GM23248 (cell line): ENCODE measurements around the gene PPL. TPM values are rescaled to one million over a fixed set of nuclear protein-coding genes. Genes with fewer than 3 reads are reported as not detected.

Source experiments
- DNase-seq: peaks from one replicate; pipeline ENCODE4 v3.0.0-alpha.2; 2015
- H2AFZ ChIP-seq: fragments of 200-600 bp; sonication (generic); 2 replicates; pipeline ENCODE4 v1.6.1; 2016; ENCODE audit warnings: antibody characterized with exemption
- H3F3A ChIP-seq: fragments of 200-600 bp; sonication (generic); 2 replicates; pipeline ENCODE4 v1.6.1; 2016; ENCODE audit warnings: mild to moderate bottlenecking, antibody characterized with exemption, mixed run types; ENCODE audit not compliant: insufficient read depth
- H3K27ac ChIP-seq: fragments of 200-600 bp; sonication (generic); 2 replicates; pipeline ENCODE4 v1.5.1; 2016; ENCODE audit warnings: mild to moderate bottlenecking
- H3K27me3 ChIP-seq: fragments of 200-600 bp; sonication (generic); replicated peaks from 2 replicates; pipeline ENCODE4 v1.6.1; 2016; ENCODE audit warnings: mild to moderate bottlenecking; ENCODE audit not compliant: insufficient read depth
- H3K36me3 ChIP-seq: fragments of 200-600 bp; sonication (generic); 2 replicates; pipeline ENCODE4 v1.6.1; 2016; ENCODE audit warnings: low read depth, mild to moderate bottlenecking
- H3K4me1 ChIP-seq: fragments of 200-600 bp; sonication (generic); 2 replicates; pipeline ENCODE4 v1.6.1; 2016; ENCODE audit warnings: mild to moderate bottlenecking; ENCODE audit not compliant: insufficient read depth
- H3K4me2 ChIP-seq: fragments of 200-600 bp; sonication (generic); one replicate; pipeline ENCODE4 v1.6.1; 2016; ENCODE audit warnings: mild to moderate bottlenecking; ENCODE audit not compliant: unreplicated experiment
- H3K4me3 ChIP-seq: fragments of 200-600 bp; sonication (generic); 2 replicates; pipeline ENCODE4 v1.5.1; 2016; ENCODE audit warnings: mild to moderate bottlenecking
- H3K79me2 ChIP-seq: fragments of 200-600 bp; sonication (generic); 2 replicates; pipeline ENCODE4 v1.6.1; 2016; ENCODE audit warnings: mild to moderate bottlenecking; ENCODE audit not compliant: insufficient read depth
- H3K9ac ChIP-seq: fragments of 200-600 bp; sonication (generic); 2 replicates; pipeline ENCODE4 v1.6.1; 2016; ENCODE audit warnings: mild to moderate bottlenecking
- H3K9me2 ChIP-seq: fragments of 200-600 bp; sonication (generic); 2 replicates; pipeline ENCODE4 v1.6.1; 2016; ENCODE audit warnings: mixed run types, mild to moderate bottlenecking, moderate library complexity; ENCODE audit not compliant: insufficient read depth
- H3K9me3 ChIP-seq: fragments of 200-600 bp; sonication (generic); one replicate; pipeline ENCODE4 v1.6.1; 2017; ENCODE audit warnings: low read depth
- H4K20me1 ChIP-seq: fragments of 200-600 bp; sonication (generic); 2 replicates; pipeline ENCODE4 v1.6.0; 2016; ENCODE audit not compliant: insufficient read depth
- EZH2 ChIP-seq: fragments of 200-600 bp; sonication (generic); IDR thresholded peaks from 2 replicates; pipeline ENCODE4 v1.6.1; 2018; ENCODE audit warnings: antibody characterized with exemption, mild to moderate bottlenecking; ENCODE audit not compliant: insufficient read depth, poor library complexity, severe bottlenecking
- EZH2phosphoT487 ChIP-seq: fragments of 200-600 bp; sonication (generic); IDR thresholded peaks from 2 replicates; pipeline ENCODE4 v1.6.1; 2018; ENCODE audit warnings: antibody characterized with exemption, moderate library complexity, mild to moderate bottlenecking, low read depth; ENCODE audit not compliant: insufficient read depth
- WGBS, 2 experiments: methylation state at CpG; one replicate each; pipeline ENCODE4 v1.1.6; 2015 to 2017; ENCODE audit warnings: low lambda C conversion rate in 2 of 2, low coverage in 1 of 2; ENCODE audit errors: missing lambda C conversion rate in 2 of 2; 5-methylcytosine and 5-hydroxymethylcytosine counted together
- in situ Hi-C: fragments of 300-500 bp; cut with MboI; formaldehyde crosslinking; loops from 2 replicates; pipeline ENCODE4 v1.15.0; 2020
- polyA plus RNA-seq: library from polyadenylated mRNA; unstranded; fragments of >200 nt; fragmentation: Nextera tagmentation; extraction: Ambion mirVana; gene quantifications from 2 replicates; pipeline ENCODE4 v1.2.1, GENCODE V29; 2016
- total RNA-seq: library from RNA; depleted of rRNA; stranded (reverse); fragments of >200 nt; shearing (Covaris generic); gene quantifications from 2 replicates; pipeline ENCODE4 v1.2.3, GENCODE V29; 2014

Gene PPL
- total and polyA plus RNA-seq, 2 experiments from 2014 or later: 1.2 to 1.7 TPM

- Histone ChIP-seq H3K4me1 (no peaks in the 10 kb centered on the region), H3K9ac (no peak overlapping the region), H3K27me3 (no peaks in the 10 kb centered on the region), H3K4me2 (no peak overlapping the region), H4K20me1 (no peaks in the 10 kb centered on the region; the same call in 1 of the 2 replicates), H3K4me3 (no peak overlapping the region), H3K9me2 (no peaks in the 10 kb centered on the region), H3F3A (no peaks in the 10 kb centered on the region), H3K79me2 (peaks cover 63% of the 10 kb centered on the region), H3K27ac (no peak overlapping the region), H3K36me3 (peaks cover 10% of the 10 kb centered on the region; the same call in 1 of the 2 replicates), H3K9me3 (no peaks in the 10 kb centered on the region), H2AFZ (no peak overlapping the region)
- in situ Hi-C loops: no loop called here
- DNase-seq: no peak
- WGBS, 2 experiments: 88 to 93% methylated on average over 7 of the region's 7 CpGs
- TF ChIP-seq EZH2 (no peak), EZH2phosphoT487 (no peak)
These were observed 68.4 kb downstream of the PPL start for GRCh38 chr16:4868535-4868934.

GRCh38 chr16:4868026-4868425, 68.9 kb downstream of the PPL start:
- Histone ChIP-seq H3K4me1 (no peaks in the 10 kb centered on the region), H3K4me3 (no peak overlapping the region), H3K9me2 (no peaks in the 10 kb centered on the region), H3K9me3 (no peaks in the 10 kb centered on the region), H3K36me3 (0 out of 2 replicates have a peak, but pooled peaks cover 12% of the 10 kb centered on the region), H3K9ac (no peak overlapping the region), H2AFZ (no peak overlapping the region), H3K27ac (no peak overlapping the region), H3F3A (no peaks in the 10 kb centered on the region), H4K20me1 (no peaks in the 10 kb centered on the region; the same call in 1 of the 2 replicates), H3K27me3 (no peaks in the 10 kb centered on the region), H3K4me2 (no peak overlapping the region), H3K79me2 (peaks cover 68% of the 10 kb centered on the region)
- DNase-seq: no peak
- TF ChIP-seq EZH2: no peak
- no peak for TF ChIP-seq EZH2phosphoT487
- in situ Hi-C loops: no loop called here
- 98 to 100% methylated on average over 5 of the region's 5 CpGs for WGBS, 2 experiments

GRCh38 chr16:4866586-4866985, 70.4 kb downstream of the PPL start:
- in situ Hi-C loops: no loop called here
- WGBS, 2 experiments: 98 to 99% methylated on average over 12 of the region's 12 CpGs
- H3K36me3 ChIP-seq: peaks cover 15% of the 10 kb centered on the region; the same call in 1 of the 2 replicates

GRCh38 chr16:4865231-4865860, 71.6 kb downstream of the PPL start:
- in situ Hi-C loops: no loop called here
- Histone ChIP-seq H3K79me2 (peaks cover 95% of the 10 kb centered on the region), H3K9me2 (no peaks in the 10 kb centered on the region), H3K4me2 (no peak overlapping the region), H3K9me3 (no peaks in the 10 kb centered on the region), H3K4me3 (no peak overlapping the region), H3K27me3 (no peaks in the 10 kb centered on the region), H2AFZ (no peak overlapping the region), H3K9ac (no peak overlapping the region), H4K20me1 (no peaks in the 10 kb centered on the region; the same call in 1 of the 2 replicates), H3K27ac (no peak overlapping the region), H3K36me3 (peaks cover 17% of the 10 kb centered on the region; the same call in 1 of the 2 replicates), H3K4me1 (no peaks in the 10 kb centered on the region), H3F3A (no peaks in the 10 kb centered on the region)
- 95 to 98% methylated on average over 13 of the region's 13 CpGs for WGBS, 2 experiments
- TF ChIP-seq EZH2phosphoT487 (no peak), EZH2 (no peak)
- DNase-seq: no peak

More at GRCh38 chr16:4866586-4866985, 70.4 kb downstream of the PPL start:
- TF ChIP-seq EZH2phosphoT487 (no peak), EZH2 (no peak)
- no peak overlapping the region for H3K4me2 ChIP-seq
- H3K9me3 ChIP-seq: no peaks in the 10 kb centered on the region
- no peaks in the 10 kb centered on the region for H3K27me3 ChIP-seq
- H3K9me2 ChIP-seq: no peaks in the 10 kb centered on the region
- no peak overlapping the region for H3K27ac ChIP-seq
- no peak overlapping the region for H3K4me3 ChIP-seq
- H2AFZ ChIP-seq: no peak overlapping the region
- no peaks in the 10 kb centered on the region for H3K4me1 ChIP-seq
- no peak for DNase-seq
- peaks cover 83% of the 10 kb centered on the region for H3K79me2 ChIP-seq
- no peak overlapping the region for H3K9ac ChIP-seq
- no peaks in the 10 kb centered on the region for H3F3A ChIP-seq
- no peaks in the 10 kb centered on the region; the same call in 1 of the 2 replicates for H4K20me1 ChIP-seq
